SK-N-SH treated with all-trans-retinoic acid at 6 μM for 48 hours (cell line): Measurements from ENCODE around the gene PARD3B.

Experiments
- BACH2 ChIP-seq: fragments of 250-450 bp; sonication (Bioruptor Pico); IDR thresholded peaks from 2 replicates; pipeline ENCODE4 v1.9.0; 2021; ENCODE audit warnings: mild to moderate bottlenecking, borderline replicate concordance
- ESRRG ChIP-seq: fragments of 250-450 bp; sonication (Bioruptor Pico); IDR thresholded peaks from 2 replicates; pipeline ENCODE4 v1.6.1; 2021; ENCODE audit warnings: mild to moderate bottlenecking
- OSR1 ChIP-seq: fragments of 250-450 bp; sonication (Bioruptor Pico); IDR thresholded peaks from 2 replicates; pipeline ENCODE4 v1.8.0; 2022; ENCODE audit warnings: moderate library complexity, mild to moderate bottlenecking, inconsistent platforms
- RARB ChIP-seq: fragments of 250-450 bp; sonication (Bioruptor Pico); IDR thresholded peaks from 2 replicates; pipeline ENCODE4 v1.8.0; 2021; ENCODE audit warnings: mild to moderate bottlenecking, moderate library complexity
- SNAI2 ChIP-seq: fragments of 250-450 bp; sonication (Bioruptor Pico); IDR thresholded peaks from 2 replicates; pipeline ENCODE4 v1.5.0; 2020; ENCODE audit warnings: mild to moderate bottlenecking, moderate library complexity
- TCF4 ChIP-seq: fragments of 250-450 bp; sonication (Bioruptor Pico); IDR thresholded peaks from 2 replicates; pipeline ENCODE4 v1.8.0; 2021; ENCODE audit warnings: mild to moderate bottlenecking, moderate library complexity, borderline replicate concordance
- TOX ChIP-seq: fragments of 250-450 bp; sonication (Bioruptor Pico); IDR thresholded peaks from 2 replicates; pipeline ENCODE4 v1.8.0; 2021; ENCODE audit warnings: mild to moderate bottlenecking, moderate library complexity, borderline replicate concordance
- ZC3H10 ChIP-seq: fragments of 250-450 bp; sonication (Bioruptor Pico); IDR thresholded peaks from 2 replicates; pipeline ENCODE4 v1.5.1; 2021; ENCODE audit warnings: mild to moderate bottlenecking, moderate library complexity

DNA sequence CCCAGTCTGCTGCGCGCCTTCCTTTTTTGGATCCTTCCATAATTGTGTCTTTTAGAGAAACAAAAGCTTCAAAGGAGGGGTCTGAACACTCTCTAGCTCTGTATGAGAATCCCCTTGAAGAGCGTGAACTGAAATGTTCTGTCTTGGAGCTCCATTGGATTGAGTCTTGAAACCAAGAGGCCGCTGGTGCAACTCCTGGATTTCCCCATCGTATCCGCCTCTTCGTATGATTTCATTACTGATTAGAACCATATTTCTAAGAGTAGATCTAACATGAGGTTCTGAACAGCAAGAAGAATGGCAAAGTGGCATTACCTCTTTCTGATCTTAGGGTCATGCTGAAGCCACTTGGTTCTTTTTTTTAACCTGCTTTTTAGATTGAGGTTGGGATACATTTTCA lies 1105.7 kb downstream of the PARD3B start:
- no peak for TF ChIP-seq SNAI2 (CRISPR knock-in tag)
- no peak for TF ChIP-seq BACH2 (CRISPR knock-in tag)
- no peak for TF ChIP-seq RARB (CRISPR knock-in tag)
- TF ChIP-seq OSR1 (CRISPR knock-in tag): no peak
- no peak for TF ChIP-seq TOX (CRISPR knock-in tag)
- TF ChIP-seq ESRRG: no peak
- TF ChIP-seq TCF4 (CRISPR knock-in tag): no peak
- no peak for TF ChIP-seq ZC3H10 (CRISPR knock-in tag)
